IPS DF 4.7 (cell line): ENCODE results near the gene FAM117A.

ENCODE experiments used
- DNase-seq: peaks from one replicate; pipeline ENCODE4 v3.0.0-alpha.2; 2013; ENCODE audit warnings: low spot score; ENCODE audit errors: extremely low read depth

Gene FAM117A

GRCh38 chr17:49708515-49709183 is 55.3 kb downstream of the FAM117A start:
- no peak for DNase-seq

- peak; percentile 96 for DNase-seq
Measured at GRCh38 chr17:49707608-49708514, 56.1 kb downstream of the FAM117A start, which contains the start of gene SLC35B1. Gene SLC35B1 (minus strand): TSS chr17:49707964. CDS start chr17:49707833, 131 bp downstream.

- no peak for DNase-seq
Measured at GRCh38 chr17:49707246-49707607, 56.7 kb downstream of the FAM117A start.

GRCh38 chr17:49705254-49705653 is 58.7 kb downstream of the FAM117A start:
- no peak for DNase-seq

- DNase-seq = no peak
Measured at GRCh38 chr17:49703557-49704277, 60.2 kb downstream of the FAM117A start.

- DNase-seq = no peak
Measured at GRCh38 chr17:49700960-49701359, 63.0 kb downstream of the FAM117A start.

- no peak for DNase-seq
Measured at GRCh38 chr17:49699966-49700575, 63.9 kb downstream of the FAM117A start.

GRCh38 chr17:49698005-49698404 is 65.9 kb downstream of the FAM117A start:
- DNase-seq = no peak

GRCh38 chr17:49696233-49696761 is 67.6 kb downstream of the FAM117A start:
- no peak for DNase-seq

- DNase-seq = no peak
Measured at GRCh38 chr17:49695698-49696232, 68.2 kb downstream of the FAM117A start.

GRCh38 chr17:49694847-49695697 is 68.9 kb downstream of the FAM117A start:
- no peak for DNase-seq

GRCh38 chr17:49692751-49693150 is 71.2 kb downstream of the FAM117A start:
- no peak for DNase-seq

- no peak for DNase-seq
Measured at GRCh38 chr17:49691677-49692191, 72.2 kb downstream of the FAM117A start.

GRCh38 chr17:49691086-49691676 is 72.8 kb downstream of the FAM117A start:
- no peak for DNase-seq

GRCh38 chr17:49690256-49690655 is 73.7 kb downstream of the FAM117A start:
- no peak for DNase-seq

GRCh38 chr17:49688848-49689247 is 75.1 kb downstream of the FAM117A start:
- DNase-seq = no peak

GRCh38 chr17:49687878-49688491 is 75.9 kb downstream of the FAM117A start:
- no peak for DNase-seq

- no peak for DNase-seq
Measured at GRCh38 chr17:49681106-49681979, 82.6 kb downstream of the FAM117A start.
